GM12801 (cell line): Measurements from ENCODE around the gene TMEM185B.

Source experiments
- TF ChIP-seq, protein P1 (sequence below): IDR thresholded peaks from one replicate; pipeline ENCODE4 v1.5.1; 2011; ENCODE audit warnings: control low read depth; ENCODE audit not compliant: insufficient read length; ENCODE audit errors: extremely low read depth

Gene TMEM185B

GRCh38 chr2:120233292-120233691 is 10.1 kb upstream of the TMEM185B start:
- TF ChIP-seq, protein P1, sequence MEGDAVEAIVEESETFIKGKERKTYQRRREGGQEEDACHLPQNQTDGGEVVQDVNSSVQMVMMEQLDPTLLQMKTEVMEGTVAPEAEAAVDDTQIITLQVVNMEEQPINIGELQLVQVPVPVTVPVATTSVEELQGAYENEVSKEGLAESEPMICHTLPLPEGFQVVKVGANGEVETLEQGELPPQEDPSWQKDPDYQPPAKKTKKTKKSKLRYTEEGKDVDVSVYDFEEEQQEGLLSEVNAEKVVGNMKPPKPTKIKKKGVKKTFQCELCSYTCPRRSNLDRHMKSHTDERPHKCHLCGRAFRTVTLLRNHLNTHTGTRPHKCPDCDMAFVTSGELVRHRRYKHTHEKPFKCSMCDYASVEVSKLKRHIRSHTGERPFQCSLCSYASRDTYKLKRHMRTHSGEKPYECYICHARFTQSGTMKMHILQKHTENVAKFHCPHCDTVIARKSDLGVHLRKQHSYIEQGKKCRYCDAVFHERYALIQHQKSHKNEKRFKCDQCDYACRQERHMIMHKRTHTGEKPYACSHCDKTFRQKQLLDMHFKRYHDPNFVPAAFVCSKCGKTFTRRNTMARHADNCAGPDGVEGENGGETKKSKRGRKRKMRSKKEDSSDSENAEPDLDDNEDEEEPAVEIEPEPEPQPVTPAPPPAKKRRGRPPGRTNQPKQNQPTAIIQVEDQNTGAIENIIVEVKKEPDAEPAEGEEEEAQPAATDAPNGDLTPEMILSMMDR = no peak

DNA sequence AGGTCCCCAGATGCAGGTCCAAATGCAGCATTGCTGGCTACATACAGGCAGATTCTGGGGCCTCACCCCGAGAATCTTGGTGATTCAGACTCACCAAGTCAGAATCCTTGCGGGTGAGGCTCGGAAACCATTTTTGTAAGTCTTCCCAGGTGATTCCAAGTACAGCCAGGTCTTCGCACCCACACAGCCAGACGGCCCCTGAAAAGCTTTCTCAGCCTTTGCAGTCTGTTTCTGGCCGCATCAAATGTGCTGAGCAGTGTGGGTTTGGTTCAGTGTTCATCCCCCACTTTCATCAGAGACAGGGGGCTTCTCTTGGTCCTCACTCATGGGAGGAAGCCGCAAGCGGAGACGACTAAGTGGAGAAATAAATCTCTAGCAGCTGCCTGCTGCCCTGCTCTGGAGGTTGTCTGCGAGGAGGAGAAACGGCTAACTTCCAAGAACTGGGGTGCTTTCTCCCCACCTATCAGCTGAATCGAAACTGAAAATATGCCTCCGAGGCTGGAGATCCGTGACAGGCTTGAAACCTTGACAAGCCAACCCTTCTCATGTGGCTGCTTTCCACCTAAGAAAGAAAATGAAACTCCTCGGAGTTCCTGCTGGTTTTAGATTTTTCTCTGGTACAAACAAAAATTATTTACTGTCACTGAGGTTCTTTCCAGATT is 8.9 kb upstream of the TMEM185B start:
- TF ChIP-seq, protein P1 = no peak

GRCh38 chr2:120231564-120231973 is 8.4 kb upstream of the TMEM185B start:
- TF ChIP-seq, protein P1 = no peak

DNA sequence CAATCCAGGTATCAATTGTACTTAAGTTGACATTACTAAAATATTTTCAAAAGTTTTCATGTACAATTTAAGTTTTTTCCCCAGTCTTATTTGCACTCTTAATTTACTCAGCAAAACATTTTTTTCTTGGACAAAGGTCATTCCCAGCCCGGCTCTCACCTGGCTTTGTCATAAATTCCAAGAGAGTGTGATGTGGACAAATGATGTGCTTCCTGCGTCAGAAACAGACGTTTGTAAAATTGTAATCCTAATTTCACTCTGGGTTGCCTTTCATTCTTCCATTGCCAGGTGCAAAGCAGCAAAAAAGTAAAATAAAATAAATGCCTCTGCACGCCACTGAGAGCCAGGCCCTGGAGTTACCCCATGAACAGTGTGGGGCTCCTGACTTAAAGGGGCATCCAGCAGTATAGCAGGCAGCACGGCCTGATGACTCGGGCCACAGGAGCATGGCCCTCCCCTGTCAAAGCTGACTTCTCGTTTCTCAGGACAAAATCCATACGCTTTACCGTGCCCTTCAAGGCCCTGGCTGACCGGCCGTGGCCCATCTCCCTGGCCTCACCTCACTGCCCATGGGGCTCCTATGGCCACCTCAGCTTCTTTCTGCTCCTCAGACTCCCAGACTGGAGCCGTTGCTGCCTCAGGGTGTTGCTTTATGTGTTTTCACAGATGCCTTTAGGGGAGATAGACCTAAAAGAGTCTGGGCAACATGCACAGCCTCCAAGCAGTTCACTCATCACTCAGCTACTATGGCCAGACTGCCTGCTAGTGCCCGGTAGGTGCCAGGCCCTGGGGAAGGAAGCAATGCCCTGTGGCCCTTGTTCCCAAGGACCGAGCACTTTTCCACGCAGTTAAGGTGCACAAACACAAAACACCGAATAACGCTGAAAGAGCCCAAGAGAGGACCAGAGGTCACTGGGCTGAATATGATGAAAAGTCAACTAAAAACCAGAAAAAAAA is 7.6 kb upstream of the TMEM185B start:
- TF ChIP-seq, protein P1 = no peak

- TF ChIP-seq, protein P1 = no peak
Observed at GRCh38 chr2:120229341-120229740, 6.1 kb upstream of the TMEM185B start.

- TF ChIP-seq, protein P1 = no peak
Observed at GRCh38 chr2:120228503-120228902, 5.3 kb upstream of the TMEM185B start.

DNA sequence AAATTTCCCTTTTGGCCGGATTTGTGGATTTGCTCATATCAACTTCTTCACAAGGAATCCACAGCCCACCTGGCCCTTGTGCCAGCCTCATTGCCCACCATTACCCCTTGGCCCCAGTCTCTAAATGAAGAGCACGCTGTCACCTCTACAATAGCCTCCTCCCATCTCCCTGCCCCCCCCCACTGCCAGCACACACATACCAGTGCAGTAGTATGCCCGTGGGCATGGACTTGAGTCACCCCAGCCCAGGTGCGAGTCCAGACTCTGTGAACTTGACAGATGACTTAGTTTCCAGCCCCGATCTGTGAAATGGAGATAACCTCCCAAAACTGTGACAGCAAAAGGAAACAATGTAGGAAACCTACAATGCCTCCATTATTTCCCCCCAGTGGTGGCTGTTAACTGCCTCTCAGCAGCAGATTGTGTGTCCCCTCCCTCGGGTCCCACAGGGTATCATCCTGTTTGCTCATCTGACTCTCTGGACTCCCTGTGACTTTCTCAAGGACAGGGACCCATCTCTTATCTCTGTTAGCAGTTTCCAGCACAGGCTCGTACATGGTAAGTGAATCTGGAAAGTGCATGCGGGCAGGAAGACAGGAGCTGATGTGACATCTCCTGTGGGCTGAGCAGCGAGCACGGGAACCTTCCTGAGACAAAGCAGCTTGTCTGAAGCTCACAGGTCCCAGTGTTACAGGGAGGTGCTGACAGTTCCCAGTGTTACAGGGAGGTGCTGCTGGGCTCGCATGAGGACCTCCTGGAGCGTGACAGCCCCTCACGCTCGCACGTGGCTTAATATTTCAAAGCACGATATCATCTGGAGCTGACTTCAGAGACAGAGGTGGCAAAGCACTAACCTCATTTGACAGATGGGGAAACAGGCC is 4.2 kb upstream of the TMEM185B start:
- TF ChIP-seq, protein P1 = no peak
